Caco-2 (cell line): ENCODE data around the gene KATNA1. TPM values are rescaled to one million over a fixed set of nuclear protein-coding genes. Genes with fewer than 3 reads are reported as not detected.
A peak's percentile ranks its signal among the peaks of the same experiment; 100 is the strongest.

Experiments
- BruUV-seq: library from RNA; stranded (reverse); fragments of 400-500 nt; replicated peaks from 2 replicates; lab custom pipeline; 2021; lab: Mats Ljungman, UMichigan
- CTCF ChIA-PET: fragments of 300-600 bp; sonication (Branson Sonifier 250); formaldehyde crosslinking; loops from one replicate; lab custom pipeline; 2022; ENCODE audit warnings: antibody characterized with exemption; lab: Charles Lee
- POLR2A ChIA-PET: fragments of 300-600 bp; sonication (Branson Sonifier 250); formaldehyde crosslinking; loops from one replicate; lab custom pipeline; 2022; ENCODE audit warnings: antibody characterized with exemption; lab: Charles Lee
- DNase-seq, 2 experiments: peaks; one replicate each; pipeline versions ENCODE4 v3.0.0 to v3.0.0-alpha.2; 2020 to 2022
- H3K27me3 ChIP-seq: replicated peaks from 2 replicates; pipeline ENCODE4 v1.6.0; 2011; ENCODE audit warnings: low read length; ENCODE audit not compliant: control insufficient read depth, insufficient read depth
- H3K36me3 ChIP-seq: 2 replicates; pipeline ENCODE4 v1.5.1; 2011; ENCODE audit warnings: low read length; ENCODE audit not compliant: control insufficient read depth, insufficient read depth
- H3K4me1 ChIP-seq: fragments of 250-450 bp; sonication (Bioruptor Pico); 2 replicates; pipeline ENCODE4 v1.5.1; 2020; ENCODE audit warnings: mild to moderate bottlenecking
- H3K4me3 ChIP-seq: 2 replicates; pipeline ENCODE4 v1.5.1; 2011; ENCODE audit warnings: low read depth, mild to moderate bottlenecking, control low read depth, low read length
- H3K9me3 ChIP-seq: fragments of 250-450 bp; sonication (Bioruptor Pico); 2 replicates; pipeline ENCODE4 v1.5.1; 2020; ENCODE audit warnings: mild to moderate bottlenecking, moderate library complexity
- H3K27ac Mint-ChIP-seq: one replicate; pipeline ENCODE4 v1.8.0; 2022; ENCODE audit warnings: mixed read lengths; ENCODE audit not compliant: unreplicated experiment
- H3K27me3 Mint-ChIP-seq: one replicate; pipeline ENCODE4 v1.8.0; 2022; ENCODE audit warnings: mixed read lengths; ENCODE audit not compliant: insufficient read depth, unreplicated experiment
- H3K36me3 Mint-ChIP-seq: one replicate; pipeline ENCODE4 v1.8.0; 2022; ENCODE audit warnings: mild to moderate bottlenecking, mixed read lengths; ENCODE audit not compliant: insufficient read depth, unreplicated experiment
- H3K4me1 Mint-ChIP-seq: one replicate; pipeline ENCODE4 v1.8.0; 2022; ENCODE audit warnings: low read depth, mixed read lengths; ENCODE audit not compliant: unreplicated experiment
- H3K4me3 Mint-ChIP-seq: one replicate; pipeline ENCODE4 v1.8.0; 2022; ENCODE audit warnings: mild to moderate bottlenecking, moderate library complexity, mixed read lengths; ENCODE audit not compliant: unreplicated experiment
- H3K9me3 Mint-ChIP-seq: one replicate; pipeline ENCODE4 v1.8.0; 2022; ENCODE audit warnings: mixed read lengths; ENCODE audit not compliant: unreplicated experiment
- intact Hi-C: fragments of 100-400 bp; cut with micrococcal nuclease; formaldehyde crosslinking; loops from one replicate; pipeline ENCODE4 v1.10.0; 2022; ENCODE audit not compliant: unreplicated experiment
- total RNA-seq: library from RNA; stranded (reverse); gene quantifications from 2 replicates; pipeline ENCODE4 v1.2.3, GENCODE V29; 2022
- TF ChIP-seq, protein P1 (sequence below), 2 experiments: fragments of 200-600 bp in 1 of 2; IDR thresholded peaks; 1 replicate in 1 of 2; 2 replicates in 1 of 2; pipeline versions ENCODE4 v1.5.1 to v1.8.0; 2011 to 2022; ENCODE audit warnings: antibody characterized with exemption in 1 of 2, control low read depth in 1 of 2, inconsistent platforms in 1 of 2, low read depth in 1 of 2, low read length in 1 of 2, mild to moderate bottlenecking in 1 of 2, moderate library complexity in 1 of 2; ENCODE audit not compliant: insufficient read depth in 1 of 2, severe bottlenecking in 1 of 2, unreplicated experiment in 1 of 2

KATNA1 gene
- total RNA-seq, 1 experiment from 2014 or later: 19.2 TPM

DNA sequence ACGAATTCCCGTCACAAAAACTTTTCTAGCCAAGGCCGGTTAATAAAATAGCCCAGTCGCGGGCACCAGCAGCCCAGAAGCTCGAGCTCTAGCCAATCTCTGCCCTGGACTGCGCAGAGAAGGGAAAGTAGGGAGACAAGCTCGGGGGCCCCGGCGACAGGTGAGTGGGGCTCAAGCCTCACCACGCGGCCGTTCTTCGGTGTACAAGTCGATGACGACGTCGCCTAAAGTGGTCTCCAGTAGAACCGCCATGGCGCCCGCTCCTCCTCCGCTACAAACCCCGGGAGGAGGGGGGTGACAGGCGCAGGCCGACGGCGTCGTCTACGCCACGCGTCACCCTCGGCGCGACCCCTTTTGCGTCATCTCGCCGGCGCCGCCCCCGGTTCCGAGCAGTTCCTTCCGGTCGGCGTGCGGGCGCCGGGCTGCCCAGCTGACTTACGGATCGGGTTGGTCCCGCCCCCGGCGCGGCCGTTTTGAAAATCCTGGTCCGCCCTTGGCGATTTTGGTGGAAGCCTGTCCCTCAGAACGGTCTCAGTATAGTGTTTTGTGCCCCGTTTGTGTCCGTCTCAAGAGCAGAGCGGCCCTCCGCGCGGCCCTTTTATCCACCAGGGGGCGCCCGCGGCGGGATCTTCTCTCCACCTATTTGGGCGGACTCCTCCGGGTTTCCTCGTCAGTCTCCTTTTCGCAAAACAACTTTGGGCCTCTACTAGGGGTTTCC, 102.6 kb downstream of the KATNA1 start, which contains the start of gene PPIL4:
Gene PPIL4 (minus strand): TSS at position 290 of the 718 bp plus-strand sequence. CDS start 38 bp downstream, at position 252.
- intact Hi-C loops: loop anchor here (1.0 to 5.0 kb wide), 3 partner anchors 20 to 381 kb away; partner anchors contain the start of genes GINM1 and KATNA1
- TF ChIP-seq, protein P1, sequence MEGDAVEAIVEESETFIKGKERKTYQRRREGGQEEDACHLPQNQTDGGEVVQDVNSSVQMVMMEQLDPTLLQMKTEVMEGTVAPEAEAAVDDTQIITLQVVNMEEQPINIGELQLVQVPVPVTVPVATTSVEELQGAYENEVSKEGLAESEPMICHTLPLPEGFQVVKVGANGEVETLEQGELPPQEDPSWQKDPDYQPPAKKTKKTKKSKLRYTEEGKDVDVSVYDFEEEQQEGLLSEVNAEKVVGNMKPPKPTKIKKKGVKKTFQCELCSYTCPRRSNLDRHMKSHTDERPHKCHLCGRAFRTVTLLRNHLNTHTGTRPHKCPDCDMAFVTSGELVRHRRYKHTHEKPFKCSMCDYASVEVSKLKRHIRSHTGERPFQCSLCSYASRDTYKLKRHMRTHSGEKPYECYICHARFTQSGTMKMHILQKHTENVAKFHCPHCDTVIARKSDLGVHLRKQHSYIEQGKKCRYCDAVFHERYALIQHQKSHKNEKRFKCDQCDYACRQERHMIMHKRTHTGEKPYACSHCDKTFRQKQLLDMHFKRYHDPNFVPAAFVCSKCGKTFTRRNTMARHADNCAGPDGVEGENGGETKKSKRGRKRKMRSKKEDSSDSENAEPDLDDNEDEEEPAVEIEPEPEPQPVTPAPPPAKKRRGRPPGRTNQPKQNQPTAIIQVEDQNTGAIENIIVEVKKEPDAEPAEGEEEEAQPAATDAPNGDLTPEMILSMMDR (IDR thresholded peaks at IDR 0.05; ENCODE audit: insufficient read depth in 1 of 2, low read depth in 1 of 2, low read length in 1 of 2, severe bottlenecking in 1 of 2, unreplicated experiment in 1 of 2): peak; percentile 91 to 93
- POLR2A ChIA-PET: interaction anchor here (1.3 kb wide), 1 partner anchor 20 kb away, joined by 6 read pairs; the partner anchor contains the start of gene GINM1

DNA sequence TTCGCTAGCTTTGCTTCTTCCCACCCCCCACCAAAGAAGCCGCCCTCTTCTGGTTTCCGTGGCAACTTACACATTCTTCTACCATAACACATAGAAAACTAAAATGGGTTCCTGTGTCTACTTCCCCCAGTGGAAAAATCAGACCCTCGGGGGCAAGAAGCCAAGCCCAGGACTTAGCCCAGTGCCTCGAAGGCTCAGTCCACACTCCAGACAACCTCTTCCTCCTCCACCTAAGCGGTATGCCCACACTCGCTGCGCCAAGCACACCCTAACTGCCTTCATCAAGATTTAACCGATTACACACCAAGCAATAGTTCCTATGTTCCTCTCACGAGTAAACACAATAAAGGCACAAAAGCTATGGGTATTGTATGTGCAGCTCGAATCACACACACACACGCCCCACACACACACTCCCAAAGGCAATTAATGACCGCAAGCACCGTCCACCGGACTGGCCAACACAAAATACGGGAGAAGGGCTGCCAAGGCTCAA, 103.2 kb downstream of the KATNA1 start:
- H3K9me3 Mint-ChIP-seq: no peaks in the 10 kb centered on the region
- peak overlapping the region; percentile 98 for H3K27ac Mint-ChIP-seq
- no peaks in the 10 kb centered on the region for H3K4me1 ChIP-seq
- no peaks in the 10 kb centered on the region for H3K27me3 ChIP-seq
- peak overlapping the region; percentile 61 for H3K4me3 ChIP-seq
- DNase-seq: peak; percentile 57 to 70
- TSS peak; percentile 64 for BruUV-seq
- intact Hi-C loops: loop anchor here (5.0 kb wide), 1 partner anchor 382 kb away; no protein-coding TSS in a partner anchor
- peaks cover 25% of the 10 kb centered on the region for H3K36me3 Mint-ChIP-seq
- ChIA-PET CTCF (interaction anchor here (0.6 to 1.5 kb wide), 4 partner anchors 16 to 46 kb away, joined by 3 to 5 read pairs (median 4); no protein-coding TSS in a partner anchor), POLR2A (interaction anchor here (1.3 kb wide), 1 partner anchor 20 kb away, joined by 6 read pairs; the partner anchor contains the start of gene GINM1)
- no peaks in the 10 kb centered on the region for H3K36me3 ChIP-seq
- peak overlapping the region; percentile 81 for H3K4me3 Mint-ChIP-seq
- TF ChIP-seq, protein P1 (IDR thresholded peaks at IDR 0.05; ENCODE audit: insufficient read depth in 1 of 2, low read depth in 1 of 2, low read length in 1 of 2, severe bottlenecking in 1 of 2, unreplicated experiment in 1 of 2): peak in 1 of 2 experiments; percentile 11
- H3K9me3 ChIP-seq: no peaks in the 10 kb centered on the region
- H3K4me1 Mint-ChIP-seq: peaks cover 16% of the 10 kb centered on the region
- H3K27me3 Mint-ChIP-seq: no peaks in the 10 kb centered on the region

More for the DNA sequence above, 102.6 kb downstream of the KATNA1 start, which contains the start of gene PPIL4:
- CTCF ChIA-PET: interaction anchor here (0.6 to 1.5 kb wide), 3 partner anchors 15 to 47 kb away, joined by 3 to 5 read pairs (median 4); no protein-coding TSS in a partner anchor
- Mint-ChIP-seq H3K4me1 (peaks cover 16% of the 10 kb centered on the region), H3K27ac (peak within 1 kb of the TSS; percentile 98), H3K4me3 (peak within 1 kb of the TSS; percentile 81), H3K9me3 (no peaks in the 10 kb centered on the region), H3K36me3 (peaks cover 20% of the 10 kb centered on the region), H3K27me3 (no peaks in the 10 kb centered on the region)
- BruUV-seq: no TSS peak
- Histone ChIP-seq H3K27me3 (no peaks in the 10 kb centered on the region), H3K9me3 (no peaks in the 10 kb centered on the region), H3K4me3 (peak within 1 kb of the TSS; percentile 61), H3K36me3 (no peaks in the 10 kb centered on the region), H3K4me1 (no peaks in the 10 kb centered on the region)
- peak; percentile 93 to 96 for DNase-seq

Other genes starting within 250 kb of the KATNA1 start
- gene SUMO4, start 248.5 kb downstream of the KATNA1 start, total RNA-seq: 1.7 and 2.4 TPM in 2 replicates
- 0.57 and 0.65 TPM in 2 replicates for gene ZC3H12D, start 163.7 kb downstream of the KATNA1 start, total RNA-seq
- gene PPIL4, start 102.7 kb downstream of the KATNA1 start, total RNA-seq: 28.3 and 28.4 TPM in 2 replicates
- gene GINM1, start 82.3 kb downstream of the KATNA1 start, total RNA-seq: 29.6 and 34.9 TPM in 2 replicates
- 28.7 and 31.3 TPM in 2 replicates for gene LATS1, start 69.4 kb upstream of the KATNA1 start, total RNA-seq
- gene NUP43, start 97.8 kb upstream of the KATNA1 start, total RNA-seq: 64.2 and 65.2 TPM in 2 replicates
- 118 and 119 TPM in 2 replicates for gene PCMT1, start 101.0 kb upstream of the KATNA1 start, total RNA-seq
- 17.7 and 18.4 TPM in 2 replicates for gene LRP11, start 215.6 kb upstream of the KATNA1 start, total RNA-seq
- gene RAET1E, start 249.4 kb upstream of the KATNA1 start, total RNA-seq: not detected in 2 replicates